Motor neuron (in vitro differentiated cells): Measurements from ENCODE around the gene LCE1B. TPM values are rescaled to one million over a fixed set of nuclear protein-coding genes. Genes with fewer than 3 reads are reported as not detected.

Experiments used
- total RNA-seq, 8 experiments: library from RNA; unstranded; fragments of 300-600 nt; gene quantifications; 2 replicates each; pipeline versions ENCODE4 v1.2.3 to v1.2.4, GENCODE V29; 2022

LCE1B gene
- total RNA-seq, 8 experiments from 2014 or later, result 0.24 to 0.66 (median 0.25) TPM; not detected in 5

Other genes with a start within 250 kb of the LCE1B start
- under 1 TPM in 1 of 8 experiments, not detected in 7; 0.81 TPM for gene LCE3E, start 245.2 kb upstream of the LCE1B start, total RNA-seq
- gene LCE3D, start 231.5 kb upstream of the LCE1B start, total RNA-seq, result not detected
- gene LCE3C, start 211.7 kb upstream of the LCE1B start, total RNA-seq, result 1 to 10 TPM in 1 of 8 experiments, not detected in 7; 1.3 TPM
- gene LCE3B, start 198.2 kb upstream of the LCE1B start, total RNA-seq, result not detected
- not detected for gene LCE3A, start 188.9 kb upstream of the LCE1B start, total RNA-seq
- not detected for gene LCE2D, start 148.6 kb upstream of the LCE1B start, total RNA-seq
- gene LCE2C, start 136.7 kb upstream of the LCE1B start, total RNA-seq, result 1 to 10 TPM in 1 of 8 experiments, not detected in 7; 1.4 TPM
- gene LCE2B, start 125.8 kb upstream of the LCE1B start, total RNA-seq, result not detected
- under 1 TPM in 1 of 8 experiments, not detected in 7; 0.62 TPM for gene LCE2A, start 113.6 kb upstream of the LCE1B start, total RNA-seq
- not detected for gene LCE4A, start 103.8 kb upstream of the LCE1B start, total RNA-seq
- 1 to 10 TPM in 1 of 8 experiments, under 1 TPM in 5, not detected in 2; 0.20 to 1.8 (median 0.37) TPM for gene KPRP, start 53.9 kb upstream of the LCE1B start, total RNA-seq
- gene LCE1F, start 36.8 kb upstream of the LCE1B start, total RNA-seq, result not detected
- gene LCE1E, start 25.7 kb upstream of the LCE1B start, total RNA-seq, result under 1 TPM in 3 of 8 experiments, not detected in 5; 0.23 to 0.95 (median 0.51) TPM
- gene LCE1D, start 15.2 kb upstream of the LCE1B start, total RNA-seq, result not detected
- 1 to 10 TPM in 1 of 8 experiments, under 1 TPM in 1, not detected in 6; 0.76 to 1.0 TPM for gene LCE1C, start 5.3 kb upstream of the LCE1B start, total RNA-seq
- gene LCE1A, start 15.5 kb downstream of the LCE1B start, total RNA-seq, result not detected
- gene LCE6A, start 30.9 kb downstream of the LCE1B start, total RNA-seq, result 1 to 10 TPM in 1 of 8 experiments, under 1 TPM in 1, not detected in 6; 0.87 to 1.7 TPM
- 1 to 10 TPM in 1 of 8 experiments, not detected in 7; 2.4 TPM for gene LCE7A, start 48.0 kb downstream of the LCE1B start, total RNA-seq
- not detected for gene SMCP, start 66.4 kb downstream of the LCE1B start, total RNA-seq
- gene IVL, start 96.6 kb downstream of the LCE1B start, total RNA-seq, result under 1 TPM in 5 of 8 experiments, not detected in 3; 0.13 to 0.90 (median 0.17) TPM
- gene SPRR5, start 135.2 kb downstream of the LCE1B start, total RNA-seq, result not detected
- gene SPRR4, start 158.7 kb downstream of the LCE1B start, total RNA-seq, result 1 to 10 TPM in 1 of 8 experiments, under 1 TPM in 1, not detected in 6; 0.29 to 1.7 TPM
- gene SPRR1A, start 172.1 kb downstream of the LCE1B start, total RNA-seq, result not detected
- under 1 TPM in 2 of 8 experiments, not detected in 6; 0.50 to 0.85 TPM for gene SPRR3, start 189.8 kb downstream of the LCE1B start, total RNA-seq
- gene SPRR1B, start 219.2 kb downstream of the LCE1B start, total RNA-seq, result not detected
- under 1 TPM in 1 of 8 experiments, not detected in 7; 0.52 TPM for gene SPRR2D, start 229.1 kb downstream of the LCE1B start, total RNA-seq
- under 1 TPM in 2 of 8 experiments, not detected in 6; 0.29 to 0.67 TPM for gene SPRR2A, start 245.5 kb downstream of the LCE1B start, total RNA-seq